Ecto neural progenitor cell (in vitro differentiated cells): ENCODE results near the gene FGGY.
"Not testable (repeated sequence)": the region's sequence is repeated elsewhere in the genome, so short reads cannot be mapped to it uniquely, and the experiment has no call there.

Experiments used
- DNase-seq: peaks from one replicate; pipeline ENCODE4 v3.0.0-alpha.2; 2018; ENCODE audit warnings: low spot score

FGGY gene

DNA sequence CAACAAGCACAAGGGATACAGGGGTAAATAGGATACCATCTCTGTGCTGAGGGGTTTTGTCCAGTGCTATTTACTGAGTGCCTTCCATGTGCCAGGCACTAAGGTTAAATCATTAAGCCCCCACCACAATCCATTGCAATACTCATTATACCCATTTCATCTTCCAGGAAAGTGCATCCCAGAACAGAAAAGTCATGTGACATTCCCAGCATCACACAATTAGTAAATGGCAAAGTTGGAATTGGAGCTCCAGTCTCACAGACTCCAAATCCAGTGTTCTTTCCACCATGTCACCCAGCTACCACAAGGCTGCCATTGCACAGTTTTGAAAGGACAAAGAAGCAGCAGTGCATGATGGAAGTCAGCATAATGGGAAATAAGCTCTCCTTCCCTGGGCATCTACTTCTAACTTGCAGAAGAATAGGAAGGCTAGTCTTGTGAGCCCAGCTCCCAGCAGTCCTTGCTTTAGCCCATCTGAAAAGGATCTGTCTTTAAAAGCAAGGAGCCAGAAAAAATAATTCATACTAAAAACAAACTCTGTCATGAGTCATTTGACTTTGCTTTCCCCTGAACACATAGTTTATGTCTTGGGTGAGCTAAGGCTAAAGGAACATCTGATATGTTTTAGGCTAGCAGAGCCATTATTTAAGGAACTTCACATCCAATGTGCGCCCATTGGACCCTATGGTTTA is 406.5 kb downstream of the FGGY start:
- DNase-seq, result no peak

DNA sequence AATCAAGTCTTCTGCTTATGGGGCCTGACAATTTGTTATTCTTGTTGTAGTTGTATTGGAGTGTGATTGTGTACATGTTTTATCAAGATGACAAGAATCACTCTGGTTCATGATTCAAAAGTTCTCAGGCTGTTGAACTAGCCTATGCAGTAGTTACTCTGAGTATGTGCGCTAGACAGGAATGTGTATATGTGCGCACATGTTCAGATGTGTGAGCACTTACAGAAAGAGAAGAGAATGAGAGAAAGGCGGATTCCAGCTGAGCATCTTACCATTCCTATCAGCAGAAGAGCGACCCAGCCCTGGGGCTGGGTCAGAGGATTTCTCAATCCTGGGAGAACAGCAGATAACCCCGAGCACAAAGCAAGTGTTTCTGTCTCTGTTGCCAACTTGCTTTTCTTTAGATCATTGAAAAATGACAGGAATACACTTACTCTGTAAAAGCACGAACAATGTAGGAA is 407.1 kb downstream of the FGGY start:
- no peak for DNase-seq

DNA sequence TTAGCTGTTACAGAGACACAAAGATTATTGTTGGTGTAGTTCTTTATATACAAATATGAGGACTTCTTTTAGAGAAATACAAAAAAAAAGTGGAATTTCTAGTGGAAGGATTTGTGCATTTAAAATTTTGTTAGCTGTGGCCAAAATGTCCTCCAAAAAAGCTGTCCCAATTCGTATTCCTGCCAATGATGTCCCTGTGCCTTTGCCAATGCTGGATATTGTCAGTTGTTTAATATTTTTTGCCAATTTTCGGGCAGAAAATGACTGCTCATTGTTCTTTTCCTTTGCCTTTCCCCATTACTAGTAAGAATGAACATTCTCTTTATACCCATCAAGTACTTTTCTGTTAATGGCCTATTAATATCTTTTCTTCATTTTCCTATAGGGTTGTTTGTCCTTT is 407.8 kb downstream of the FGGY start:
- no peak for DNase-seq

GRCh38 chr1:59705466-59706302 is 408.8 kb downstream of the FGGY start:
- DNase-seq, result no peak

GRCh38 chr1:59706303-59706599 is 409.4 kb downstream of the FGGY start:
- DNase-seq, result no peak

GRCh38 chr1:59707178-59707791 is 410.4 kb downstream of the FGGY start:
- DNase-seq, result no peak

- DNase-seq, result no peak
Observed at GRCh38 chr1:59709333-59709732, 412.4 kb downstream of the FGGY start.

- not testable (repeated sequence) for DNase-seq
Observed at GRCh38 chr1:59710920-59711319, 414.0 kb downstream of the FGGY start.

DNA sequence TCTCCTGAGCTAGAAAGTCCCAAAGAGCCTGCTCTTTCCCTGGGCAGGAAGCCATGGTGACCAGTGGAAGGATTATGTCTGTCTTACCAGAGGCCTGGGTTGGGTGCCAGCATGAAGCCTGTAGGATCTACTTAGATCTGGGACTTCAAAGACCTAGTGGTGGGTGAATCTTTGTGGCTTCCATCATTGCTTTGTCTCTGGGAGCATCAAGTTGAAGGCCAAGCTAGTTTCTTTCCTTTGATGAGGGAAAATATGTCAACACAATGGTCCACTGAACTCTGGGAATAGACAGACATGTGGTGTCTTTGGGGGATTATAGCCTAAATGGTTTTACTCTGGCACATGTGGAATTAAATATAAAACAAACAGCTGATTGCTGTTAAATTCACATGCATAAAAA is 417.3 kb downstream of the FGGY start:
- DNase-seq, result no peak

DNA sequence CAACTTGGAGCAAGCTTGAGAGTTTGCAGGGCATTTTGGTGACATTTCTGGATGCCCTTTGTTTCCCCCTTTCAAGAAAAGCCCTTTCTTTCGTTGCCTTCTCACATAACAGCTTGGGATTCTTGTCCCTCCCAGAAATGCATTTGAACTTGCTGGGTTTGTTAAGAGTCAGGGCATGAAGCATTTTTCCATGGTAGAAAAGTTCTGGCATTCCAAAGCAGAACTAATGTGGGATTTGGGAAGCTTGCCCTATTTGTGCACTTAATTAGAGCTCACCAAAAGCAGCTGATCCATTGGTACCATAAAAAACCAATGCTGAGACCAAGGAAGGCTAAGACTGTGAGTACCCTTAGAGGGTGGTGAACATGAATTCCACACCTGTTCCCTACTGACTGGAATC is 418.1 kb downstream of the FGGY start:
- DNase-seq, result no peak

DNA sequence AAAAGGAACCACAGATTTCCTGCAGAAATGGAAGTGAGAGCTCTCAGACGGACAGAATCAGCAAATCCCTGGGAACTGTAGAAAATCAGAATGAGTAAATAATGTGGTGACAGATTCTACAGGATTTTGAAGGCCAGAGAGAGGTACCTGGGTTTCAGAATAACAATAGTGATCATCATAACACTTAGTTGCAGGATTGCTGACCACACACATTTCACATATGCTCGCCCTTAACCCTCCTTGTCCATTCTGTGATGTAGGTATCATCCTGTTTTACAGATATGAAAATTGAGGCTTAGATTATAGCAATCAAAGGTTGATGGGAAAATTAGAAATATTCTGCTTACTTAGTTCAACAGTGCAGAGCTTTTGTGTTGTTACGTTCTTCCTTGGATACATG is 419.9 kb downstream of the FGGY start:
- no peak for DNase-seq

DNA sequence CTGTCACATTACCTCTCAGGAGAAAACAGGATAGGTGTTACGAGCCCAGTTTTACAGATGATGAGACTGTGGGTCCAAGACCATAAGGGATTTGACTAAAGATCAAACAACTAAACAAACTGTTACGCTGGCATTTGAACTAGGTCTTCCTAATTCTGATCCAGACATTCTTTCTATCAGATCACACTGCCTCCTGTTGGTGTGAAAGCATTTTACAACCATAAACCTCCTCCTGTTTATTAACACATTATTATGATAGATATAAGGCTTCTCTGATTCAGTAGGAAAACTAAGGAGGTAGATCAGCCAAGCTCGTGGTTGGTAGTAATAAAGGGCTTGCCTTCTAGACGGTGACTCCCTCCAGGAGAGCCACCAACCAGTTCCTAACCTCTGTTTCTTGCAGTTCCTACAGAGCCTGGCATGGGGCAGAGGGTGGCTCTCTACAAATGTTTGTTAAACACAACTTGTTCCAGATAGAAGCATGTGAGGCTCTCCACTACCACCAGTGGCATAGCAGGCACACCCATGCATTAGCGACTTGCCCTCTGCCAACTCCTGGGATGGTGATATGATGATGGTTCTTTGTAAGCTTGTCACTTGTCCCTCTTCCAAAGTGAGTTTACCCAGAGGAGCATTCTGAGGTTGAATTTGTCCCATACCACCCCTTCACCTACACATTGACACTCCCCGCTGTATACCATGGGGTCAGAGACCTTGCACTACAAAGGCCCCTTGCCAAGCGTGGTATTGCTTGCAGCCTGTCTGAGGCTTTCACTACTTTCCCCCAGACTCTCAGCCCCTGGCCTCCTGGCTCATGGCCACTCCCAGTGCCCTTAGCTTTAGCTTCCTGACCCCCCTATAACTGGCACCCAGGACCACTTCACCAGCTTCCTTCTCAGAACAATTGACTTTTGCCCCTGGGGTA is 421.4 kb downstream of the FGGY start:
- DNase-seq, result no peak

DNA sequence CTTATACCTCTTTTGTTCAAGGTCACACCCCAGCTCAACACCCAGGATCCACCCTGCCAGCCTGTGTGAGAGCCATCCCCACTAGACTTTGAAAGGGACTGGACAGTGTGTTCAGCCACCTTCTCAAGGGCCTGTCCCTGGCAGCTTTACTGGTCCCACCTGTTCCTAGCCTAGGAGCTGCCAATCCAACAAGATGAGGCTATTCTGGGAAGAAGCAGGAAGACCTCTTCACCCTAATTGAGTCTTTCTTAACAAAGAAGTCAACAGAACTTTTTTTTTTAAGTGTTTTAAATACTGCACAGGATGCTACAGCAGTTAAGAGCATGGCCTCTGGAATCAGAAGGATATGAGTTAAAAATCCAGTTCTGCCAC is 422.1 kb downstream of the FGGY start:
- no peak for DNase-seq

DNA sequence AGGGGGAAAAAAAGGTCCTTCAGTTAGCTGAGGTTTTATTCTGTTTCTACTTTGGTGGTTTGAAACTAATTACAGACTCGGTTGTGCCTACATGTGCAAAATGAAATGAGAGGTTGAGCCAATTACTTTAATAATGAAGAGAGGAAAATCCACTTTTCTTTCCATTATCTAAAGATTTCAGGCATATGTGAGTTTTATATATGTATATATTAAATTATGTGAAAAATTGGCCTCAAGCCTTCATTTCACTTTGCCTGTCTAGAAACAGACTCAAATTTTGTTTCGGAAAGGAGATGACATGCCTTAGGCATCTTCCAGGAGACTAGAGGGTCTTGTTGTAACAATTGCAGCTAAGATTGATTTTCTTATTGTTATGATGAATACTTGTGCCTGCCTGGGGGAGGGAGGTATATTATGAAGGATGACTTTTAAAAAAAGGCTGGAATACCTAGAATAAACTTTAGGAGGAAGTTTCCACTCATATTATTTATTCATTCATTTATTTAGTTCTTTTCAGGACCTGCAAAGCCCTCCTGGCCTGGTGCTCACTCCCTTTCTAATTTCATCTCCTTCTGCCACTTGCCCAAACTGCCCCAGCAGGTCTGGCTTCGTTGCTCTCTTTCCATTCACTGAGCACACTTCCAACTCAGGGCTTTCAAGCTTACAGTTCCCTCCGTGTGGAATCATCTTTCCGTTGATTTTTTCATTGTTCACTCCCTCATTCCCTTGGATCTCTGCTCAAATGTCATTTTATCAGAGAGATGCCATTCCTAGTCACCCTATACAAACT is 423.6 kb downstream of the FGGY start:
- DNase-seq, result no peak

- DNase-seq, result no peak
Observed at GRCh38 chr1:59730302-59730701, 433.4 kb downstream of the FGGY start.

- DNase-seq, result no peak
Observed at GRCh38 chr1:59730759-59731478, 434.0 kb downstream of the FGGY start.

GRCh38 chr1:59731591-59731990 is 434.7 kb downstream of the FGGY start:
- no peak for DNase-seq

DNA sequence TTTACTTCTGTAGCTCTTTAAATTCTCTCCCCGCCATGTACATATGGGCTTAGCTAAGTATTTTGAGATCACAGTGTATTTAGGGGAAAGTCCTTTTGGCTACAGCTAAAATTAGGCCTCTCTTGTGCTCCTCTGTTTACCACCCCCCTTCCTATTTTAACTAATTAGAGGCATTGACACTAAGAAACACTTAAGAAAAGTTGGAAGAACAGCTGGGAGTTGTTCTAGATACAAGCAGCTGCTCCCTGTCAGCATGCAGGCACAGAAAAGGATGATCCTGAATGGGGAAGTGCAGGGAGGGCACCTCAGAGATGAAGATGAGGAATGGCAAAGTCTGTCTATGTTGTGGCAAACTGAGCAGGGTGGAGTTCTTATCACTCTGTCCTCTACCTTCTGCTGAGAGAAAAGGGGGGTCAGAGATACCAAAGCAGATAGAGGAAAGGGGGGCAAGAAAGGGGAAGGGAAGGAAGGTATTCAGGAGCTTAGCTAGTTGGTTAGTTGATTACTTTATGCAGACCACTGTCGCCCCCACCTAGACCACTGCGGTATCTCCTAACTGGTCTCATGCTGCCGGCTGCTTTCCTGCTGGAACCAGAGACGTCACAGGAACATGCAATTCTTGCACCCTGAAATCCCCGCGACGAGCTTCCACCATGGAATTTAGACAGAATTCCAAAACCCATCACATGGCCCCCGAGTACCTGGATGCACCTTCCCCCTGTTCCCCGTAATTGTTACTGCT is 435.5 kb downstream of the FGGY start:
- DNase-seq, result no peak

- DNase-seq, result no peak
Observed at GRCh38 chr1:59733443-59734141, 436.7 kb downstream of the FGGY start.
